Measurements from ENCODE around the gene PTGDS. TPM values are rescaled to one million over a fixed set of nuclear protein-coding genes. Genes with fewer than 3 reads are reported as not detected.
A peak's percentile ranks its signal among the peaks of the same experiment; 100 is the strongest.

Gene PTGDS
- total RNA-seq, 3 donors from 2014 or later = 46.7 to 72.6 (median 48.2) TPM

- H3K4me1 ChIP-seq = no peaks in the 10 kb centered on the region
- H3K4me3 ChIP-seq = no peak overlapping the region
- H3K36me3 ChIP-seq = no peaks in the 10 kb centered on the region
- no peak for TF ChIP-seq POLR2AphosphoS5 (IDR thresholded peaks at IDR 0.05)
- TF ChIP-seq POLR2A (IDR thresholded peaks at IDR 0.05) = no peak
- TF ChIP-seq CTCF (IDR thresholded peaks at IDR 0.05) = no peak
- intact Hi-C loops (cut with DNase I; ENCODE audit: low total_unique reads) = no loop called here
- H3K27me3 ChIP-seq = no peaks in the 10 kb centered on the region
- H3K9me3 ChIP-seq = no peaks in the 10 kb centered on the region
- no peak overlapping the region for H3K27ac ChIP-seq
- no peak for DNase-seq (ENCODE audit: low spot score in 2 of 2)
These were observed 18.1 kb upstream of the PTGDS start for GRCh38 chr9:136958898-136959850.

- TF ChIP-seq POLR2A (IDR thresholded peaks at IDR 0.05) (no peak), CTCF (IDR thresholded peaks at IDR 0.05) (no peak), POLR2AphosphoS5 (IDR thresholded peaks at IDR 0.05) (no peak)
- intact Hi-C loops (cut with DNase I; ENCODE audit: low total_unique reads) = no loop called here
These were observed 16.9 kb upstream of the PTGDS start for GRCh38 chr9:136960212-136960937.

GRCh38 chr9:136960938-136961275 is 16.4 kb upstream of the PTGDS start:
- Histone ChIP-seq H3K4me1 (no peaks in the 10 kb centered on the region), H3K27ac (no peak overlapping the region), H3K36me3 (no peaks in the 10 kb centered on the region), H3K9me3 (no peaks in the 10 kb centered on the region), H3K27me3 (no peaks in the 10 kb centered on the region), H3K4me3 (no peak overlapping the region)
- DNase-seq (ENCODE audit: low spot score in 2 of 2) = no peak
- intact Hi-C loops (cut with DNase I; ENCODE audit: low total_unique reads) = loop anchor here (1.0 kb wide), 1 partner anchor 42 kb away; no protein-coding TSS in a partner anchor
- TF ChIP-seq CTCF (IDR thresholded peaks at IDR 0.05) (no peak), POLR2A (IDR thresholded peaks at IDR 0.05) (no peak), POLR2AphosphoS5 (IDR thresholded peaks at IDR 0.05) (no peak)

More at GRCh38 chr9:136960212-136960937, 16.9 kb upstream of the PTGDS start:
- Histone ChIP-seq H3K4me1 (no peaks in the 10 kb centered on the region), H3K9me3 (no peaks in the 10 kb centered on the region), H3K27ac (no peak overlapping the region), H3K36me3 (no peaks in the 10 kb centered on the region), H3K4me3 (no peak overlapping the region), H3K27me3 (no peaks in the 10 kb centered on the region)
- DNase-seq (ENCODE audit: low spot score in 2 of 2) = no peak

- H3K27ac ChIP-seq = peak overlapping the region in 1 of 2 donors; percentile 43
- no peaks in the 10 kb centered on the region for H3K27me3 ChIP-seq
- no peaks in the 10 kb centered on the region for H3K36me3 ChIP-seq
- intact Hi-C loops (cut with DNase I; ENCODE audit: low total_unique reads) = loop anchor here (1.0 kb wide), 1 partner anchor 42 kb away; no protein-coding TSS in a partner anchor
- no peaks in the 10 kb centered on the region for H3K4me1 ChIP-seq
- no peak for DNase-seq (ENCODE audit: low spot score in 2 of 2)
- H3K4me3 ChIP-seq = no peak overlapping the region
- no peaks in the 10 kb centered on the region for H3K9me3 ChIP-seq
- no peak for TF ChIP-seq POLR2AphosphoS5 (IDR thresholded peaks at IDR 0.05)
- TF ChIP-seq POLR2A (IDR thresholded peaks at IDR 0.05) = no peak
- TF ChIP-seq CTCF (IDR thresholded peaks at IDR 0.05) = no peak
These were observed 15.8 kb upstream of the PTGDS start for GRCh38 chr9:136961279-136962065.

All from breast epithelium (tissue), 4 donors.